Omental fat pad (tissue), 4 donors: Measurements from ENCODE around the gene PPP1R15A. TPM values are rescaled to one million over a fixed set of nuclear protein-coding genes. Genes with fewer than 3 reads are reported as not detected.
A peak's percentile ranks its signal among the peaks of the same experiment; 100 is the strongest.
"Not testable (repeated sequence)": the region's sequence is repeated elsewhere in the genome, so short reads cannot be mapped to it uniquely, and the experiment has no call there.

Experiments
- ATAC-seq: fragments of 150-250 bp; one replicate; pipeline ENCODE4 v1.9.1; 2016; ENCODE audit warnings: mild to moderate bottlenecking, moderate library complexity; ENCODE audit not compliant: low FRiP score
- DNase-seq: peaks from one replicate; pipeline ENCODE4 v3.0.0-alpha.2; 2019; ENCODE audit warnings: low spot score
- total RNA-seq, 4 donors: library from RNA; depleted of rRNA; stranded (reverse); fragments of >200 nt; gene quantifications; one replicate each; pipeline ENCODE4 v1.1.0, GENCODE V29; 2016
- TF ChIP-seq, protein P1 (sequence below), 3 donors: fragments of 450-650 bp; IDR thresholded peaks; one replicate each; pipeline ENCODE4 v1.5.1; 2016 to 2017; ENCODE audit warnings: antibody characterized with exemption in 3 of 3, mild to moderate bottlenecking in 3 of 3, moderate library complexity in 2 of 3

The PPP1R15A gene
- total RNA-seq, 4 donors from 2014 or later, result 105 to 282 (median 176) TPM

DNA sequence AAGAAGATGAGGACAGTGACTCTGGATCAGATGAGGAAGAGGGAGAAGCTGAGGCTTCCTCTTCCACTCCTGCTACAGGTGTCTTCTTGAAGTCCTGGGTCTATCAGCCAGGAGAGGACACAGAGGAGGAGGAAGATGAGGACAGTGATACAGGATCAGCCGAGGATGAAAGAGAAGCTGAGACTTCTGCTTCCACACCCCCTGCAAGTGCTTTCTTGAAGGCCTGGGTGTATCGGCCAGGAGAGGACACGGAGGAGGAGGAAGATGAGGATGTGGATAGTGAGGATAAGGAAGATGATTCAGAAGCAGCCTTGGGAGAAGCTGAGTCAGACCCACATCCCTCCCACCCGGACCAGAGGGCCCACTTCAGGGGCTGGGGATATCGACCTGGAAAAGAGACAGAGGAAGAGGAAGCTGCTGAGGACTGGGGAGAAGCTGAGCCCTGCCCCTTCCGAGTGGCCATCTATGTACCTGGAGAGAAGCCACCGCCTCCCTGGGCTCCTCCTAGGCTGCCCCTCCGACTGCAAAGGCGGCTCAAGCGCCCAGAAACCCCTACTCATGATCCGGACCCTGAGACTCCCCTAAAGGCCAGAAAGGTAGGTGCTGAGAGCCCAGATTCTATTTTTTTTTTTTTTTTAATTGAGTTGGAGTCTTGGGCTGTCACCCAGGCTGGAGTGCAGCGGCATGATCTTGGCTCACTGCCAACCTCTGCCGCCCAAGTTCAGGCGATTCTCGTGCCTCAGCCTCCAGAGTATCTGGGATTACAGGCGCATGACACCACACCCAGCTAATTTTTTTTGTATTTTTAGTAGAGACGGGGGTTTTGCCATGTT is 2.3 kb downstream of the PPP1R15A start:
- DNase-seq (no peak), ATAC-seq (no peak)
- TF ChIP-seq, protein P1, sequence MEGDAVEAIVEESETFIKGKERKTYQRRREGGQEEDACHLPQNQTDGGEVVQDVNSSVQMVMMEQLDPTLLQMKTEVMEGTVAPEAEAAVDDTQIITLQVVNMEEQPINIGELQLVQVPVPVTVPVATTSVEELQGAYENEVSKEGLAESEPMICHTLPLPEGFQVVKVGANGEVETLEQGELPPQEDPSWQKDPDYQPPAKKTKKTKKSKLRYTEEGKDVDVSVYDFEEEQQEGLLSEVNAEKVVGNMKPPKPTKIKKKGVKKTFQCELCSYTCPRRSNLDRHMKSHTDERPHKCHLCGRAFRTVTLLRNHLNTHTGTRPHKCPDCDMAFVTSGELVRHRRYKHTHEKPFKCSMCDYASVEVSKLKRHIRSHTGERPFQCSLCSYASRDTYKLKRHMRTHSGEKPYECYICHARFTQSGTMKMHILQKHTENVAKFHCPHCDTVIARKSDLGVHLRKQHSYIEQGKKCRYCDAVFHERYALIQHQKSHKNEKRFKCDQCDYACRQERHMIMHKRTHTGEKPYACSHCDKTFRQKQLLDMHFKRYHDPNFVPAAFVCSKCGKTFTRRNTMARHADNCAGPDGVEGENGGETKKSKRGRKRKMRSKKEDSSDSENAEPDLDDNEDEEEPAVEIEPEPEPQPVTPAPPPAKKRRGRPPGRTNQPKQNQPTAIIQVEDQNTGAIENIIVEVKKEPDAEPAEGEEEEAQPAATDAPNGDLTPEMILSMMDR (IDR thresholded peaks at IDR 0.05), result no peak

DNA sequence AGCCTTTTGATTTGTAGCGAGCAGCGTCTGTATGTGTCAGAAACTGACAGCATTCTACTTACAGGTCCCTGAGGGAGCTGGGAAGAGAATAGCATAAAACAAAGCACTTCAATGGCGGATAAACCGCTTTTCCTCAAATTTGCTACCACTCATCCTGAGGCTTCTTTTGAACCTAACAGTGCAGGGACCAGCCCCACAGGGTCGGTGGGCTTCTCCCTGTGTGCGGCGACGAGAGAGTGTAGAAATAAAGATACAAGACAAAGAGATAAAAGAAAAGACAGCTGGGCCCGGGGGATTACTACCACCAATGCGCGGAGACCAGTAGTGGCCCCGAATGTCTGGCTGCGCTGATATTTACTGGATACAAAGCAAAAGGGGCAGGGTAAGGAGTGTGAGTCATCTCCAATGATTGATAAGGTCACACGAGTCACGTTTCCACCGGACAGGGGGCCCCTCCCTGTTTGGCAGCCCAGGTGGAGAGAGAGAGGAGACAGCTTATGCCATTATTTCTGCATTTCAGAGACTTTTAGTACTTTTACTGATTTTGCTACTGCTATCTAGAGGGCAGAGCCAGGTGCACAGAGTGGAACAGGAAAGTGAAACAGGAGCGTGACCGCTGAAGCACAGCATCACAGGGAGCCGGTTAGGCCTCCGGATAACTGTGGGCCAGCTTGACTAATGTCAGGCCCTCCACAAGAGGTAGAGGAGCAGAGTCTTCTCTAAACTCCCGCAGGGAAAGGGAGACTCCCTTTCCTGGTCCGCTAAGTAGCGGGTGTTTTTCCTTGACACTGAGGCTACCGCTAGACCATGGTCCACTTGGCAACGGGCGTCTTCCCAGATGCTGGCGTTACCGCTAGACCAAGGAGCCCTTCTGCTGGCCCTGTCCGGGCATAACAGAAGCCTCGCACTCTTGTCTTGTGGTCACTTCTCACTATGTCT is 4.1 kb downstream of the PPP1R15A start:
- not testable (repeated sequence) for ATAC-seq, DNase-seq

DNA sequence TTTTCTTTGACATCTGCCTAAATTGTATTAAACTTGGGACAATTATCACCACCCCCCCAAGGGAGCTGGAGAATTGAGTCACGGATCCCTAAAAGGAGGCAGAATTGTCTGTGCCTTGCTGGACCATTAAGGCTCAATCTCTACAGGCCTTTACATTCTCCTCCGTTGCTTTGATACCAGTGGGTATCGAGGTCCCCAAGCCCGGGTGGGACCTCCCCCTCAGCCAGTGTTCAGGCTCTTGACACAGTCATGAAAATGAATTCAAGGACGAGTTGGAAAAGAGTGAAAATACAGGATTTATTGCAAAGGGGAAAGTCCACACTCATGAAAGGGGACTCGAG is 5.6 kb downstream of the PPP1R15A start:
- TF ChIP-seq, protein P1 (IDR thresholded peaks at IDR 0.05), result no peak
- DNase-seq, result no peak
- no peak for ATAC-seq

DNA sequence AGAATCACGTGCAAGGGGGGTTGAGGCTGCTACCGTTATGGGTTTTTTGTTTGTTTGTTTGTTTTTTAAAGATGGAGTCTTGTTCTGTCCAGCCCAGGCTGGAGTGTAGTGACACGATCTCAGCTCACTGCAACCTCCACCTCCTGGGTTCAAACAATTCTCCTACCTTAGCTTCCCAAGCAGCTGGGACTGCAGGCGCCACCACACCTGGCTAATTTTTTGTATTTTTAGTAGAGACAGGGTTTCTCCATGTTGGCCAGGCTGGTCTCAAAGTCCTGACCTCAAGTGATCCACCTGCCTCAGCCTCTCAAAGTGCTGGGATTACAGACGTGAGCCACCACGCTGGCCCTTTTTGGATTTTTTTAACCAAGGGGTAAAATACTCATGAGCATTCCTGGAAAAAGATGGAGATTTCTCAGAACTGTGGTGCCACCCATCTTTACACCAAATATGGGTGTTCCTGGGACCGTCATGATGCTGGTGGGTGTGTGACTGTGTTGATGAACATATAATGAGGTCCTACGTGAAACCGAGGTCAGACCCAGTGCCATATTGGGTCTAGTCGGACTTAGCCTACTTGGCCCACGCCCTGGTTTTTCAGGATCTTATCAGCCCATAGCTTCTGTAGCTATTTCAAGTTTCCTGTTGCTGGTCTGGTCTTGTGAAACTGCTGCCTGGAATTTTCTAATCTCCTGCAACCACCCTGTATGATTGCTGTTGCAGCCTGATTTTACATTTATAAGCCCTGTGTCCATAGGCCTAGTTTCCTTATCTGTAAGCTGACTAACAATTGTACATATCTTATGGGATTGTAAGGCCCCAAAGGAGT is 6.2 kb downstream of the PPP1R15A start:
- TF ChIP-seq, protein P1 (IDR thresholded peaks at IDR 0.05), result no peak
- peak; percentile 46 for ATAC-seq
- DNase-seq, result no peak

DNA sequence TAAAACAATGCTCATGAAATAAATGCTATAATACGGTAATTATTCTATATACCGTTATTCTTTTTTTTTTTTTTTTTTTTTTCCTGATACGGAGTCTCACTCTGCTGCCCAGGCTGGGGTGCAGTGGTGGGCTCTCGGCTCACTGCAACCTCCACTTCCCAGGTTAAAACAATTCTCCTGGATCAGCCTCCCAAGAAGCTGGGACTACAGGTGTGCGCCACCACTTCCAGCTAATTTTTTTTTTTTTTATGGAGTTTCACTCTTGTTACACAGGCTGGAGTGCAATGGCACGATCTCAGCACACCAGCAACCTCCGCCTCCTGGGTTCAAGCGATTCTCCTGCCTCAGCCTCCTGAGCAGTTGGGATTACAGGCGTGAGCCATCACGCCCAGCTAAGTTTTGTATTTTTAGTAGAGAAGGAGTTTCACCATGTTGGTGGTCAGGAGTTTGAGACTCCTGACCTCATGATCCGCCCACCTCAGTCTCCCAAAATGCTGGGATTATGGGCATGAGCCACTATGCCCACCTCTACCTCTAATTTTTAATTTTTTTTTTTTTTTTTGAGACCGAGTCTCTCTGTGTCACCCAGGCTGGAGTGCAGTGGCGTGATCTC is 6.9 kb downstream of the PPP1R15A start:
- no peak for ATAC-seq
- TF ChIP-seq, protein P1 (IDR thresholded peaks at IDR 0.05), result no peak
- no peak for DNase-seq

DNA sequence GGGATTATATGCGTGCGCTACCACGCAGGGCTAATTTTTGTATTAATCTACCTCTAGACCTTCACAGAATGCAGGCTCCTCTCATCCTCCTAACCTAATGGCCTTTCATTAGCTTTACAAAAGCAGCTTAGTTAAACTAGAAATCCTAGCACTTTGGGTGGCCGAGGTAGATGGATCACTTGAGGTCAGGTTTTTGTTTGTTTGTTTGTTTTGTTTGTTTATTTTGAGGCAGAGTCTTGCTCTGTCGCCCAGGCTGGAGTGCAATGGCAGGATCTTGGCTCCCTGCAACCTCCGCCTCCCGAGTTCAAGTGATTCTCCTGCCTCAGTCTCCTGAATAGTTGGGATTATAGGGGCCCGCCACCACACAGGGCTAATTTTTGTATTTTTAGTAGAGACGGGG is 7.5 kb downstream of the PPP1R15A start:
- DNase-seq, ATAC-seq: not testable (repeated sequence)

DNA sequence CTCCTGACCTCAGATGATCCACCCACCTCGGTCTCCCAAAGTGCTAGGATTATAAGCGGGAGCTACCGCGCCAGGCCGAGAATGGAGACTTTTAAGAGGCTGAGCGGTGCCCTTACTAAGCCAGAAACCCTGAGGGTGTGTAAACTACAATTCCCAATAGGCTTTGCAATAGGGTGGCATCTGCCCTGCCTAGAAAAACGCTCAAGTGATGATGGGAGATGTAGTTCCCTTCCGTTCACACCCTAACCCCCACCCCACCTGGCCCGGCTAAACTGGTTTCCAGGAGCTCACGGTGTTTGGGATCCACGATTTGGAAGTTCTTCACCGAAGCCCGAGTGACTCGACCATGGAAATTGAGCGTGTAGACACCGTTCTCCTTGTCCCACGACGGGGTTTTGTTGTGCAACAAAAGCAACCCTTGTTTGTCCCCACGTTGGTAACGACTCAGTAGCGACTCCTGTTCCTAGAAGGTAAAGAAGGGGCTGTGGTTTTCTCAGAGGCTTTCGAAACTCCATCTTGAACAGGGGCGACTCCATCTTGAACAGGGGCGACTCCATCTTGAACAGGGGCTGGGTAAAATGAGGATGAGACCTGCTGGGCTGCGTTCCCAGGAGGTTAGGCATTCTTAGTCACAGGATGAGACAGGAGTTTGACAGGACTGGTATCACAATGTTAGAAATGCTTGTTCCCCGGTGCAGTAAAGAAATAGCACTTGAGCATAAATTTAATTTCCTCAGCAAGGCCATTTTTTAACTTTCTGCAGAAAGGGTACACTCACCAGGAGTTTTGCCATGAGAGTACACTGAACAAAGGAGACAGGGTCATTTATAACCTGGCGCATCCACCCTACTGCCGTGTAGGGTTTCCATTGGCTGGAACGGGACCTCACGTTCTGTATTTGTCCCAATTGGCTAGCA is 9.8 kb downstream of the PPP1R15A start:
- TF ChIP-seq, protein P1 (IDR thresholded peaks at IDR 0.05), result no peak
- DNase-seq (no peak), ATAC-seq (no peak)
